BE2C (cell line): Measurements from ENCODE around the gene GPR25.

Source experiments
- DNase-seq: peaks from one replicate; pipeline ENCODE4 v3.0.0-alpha.2; 2020
- H3K27me3 ChIP-seq: fragments of 250-450 bp; sonication (Bioruptor Pico); 2 replicates; pipeline ENCODE4 v1.5.1; 2020; ENCODE audit warnings: mild to moderate bottlenecking
- H3K36me3 ChIP-seq: fragments of 250-450 bp; sonication (Bioruptor Pico); 2 replicates; pipeline ENCODE4 v1.5.1; 2020; ENCODE audit warnings: mild to moderate bottlenecking
- H3K4me1 ChIP-seq: fragments of 250-450 bp; sonication (Bioruptor Pico); 2 replicates; pipeline ENCODE4 v1.5.1; 2020
- H3K4me3 ChIP-seq: 2 replicates; pipeline ENCODE4 v1.5.1; 2011; ENCODE audit warnings: low read depth, low read length
- H3K9me3 ChIP-seq: fragments of 250-450 bp; sonication (Bioruptor Pico); 2 replicates; pipeline ENCODE4 v1.5.1; 2020
- TF ChIP-seq, protein P1 (sequence below): IDR thresholded peaks from 2 replicates; pipeline ENCODE4 v1.5.1; 2012; ENCODE audit warnings: mild to moderate bottlenecking, low read depth, low read length

GPR25 gene

DNA sequence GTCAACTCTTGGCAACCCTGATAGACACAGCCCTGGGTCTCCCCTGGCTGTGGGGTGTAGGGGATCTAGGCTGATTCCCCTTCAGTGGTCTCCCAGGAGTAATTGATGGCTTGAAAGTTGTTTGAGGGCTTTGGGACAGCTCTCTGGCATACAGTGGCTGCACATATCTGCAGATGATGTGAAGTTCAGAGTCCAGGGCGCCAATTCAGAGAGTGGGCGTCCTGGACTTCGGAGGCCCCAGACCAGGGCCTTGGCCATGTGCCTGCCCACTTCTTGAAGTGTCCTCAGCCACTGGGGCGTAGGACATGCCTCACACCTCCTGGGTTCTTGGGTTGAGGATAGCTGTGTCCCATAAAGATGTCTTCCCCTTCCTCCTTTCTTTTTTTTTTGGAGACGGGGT is 24.5 kb downstream of the GPR25 start:
- Histone ChIP-seq H3K27me3 (no peaks in the 10 kb centered on the region; the same call in 1 of the 2 replicates), H3K36me3 (no peaks in the 10 kb centered on the region), H3K4me1 (no peaks in the 10 kb centered on the region), H3K4me3 (no peak overlapping the region), H3K9me3 (no peaks in the 10 kb centered on the region)
- TF ChIP-seq, protein P1, sequence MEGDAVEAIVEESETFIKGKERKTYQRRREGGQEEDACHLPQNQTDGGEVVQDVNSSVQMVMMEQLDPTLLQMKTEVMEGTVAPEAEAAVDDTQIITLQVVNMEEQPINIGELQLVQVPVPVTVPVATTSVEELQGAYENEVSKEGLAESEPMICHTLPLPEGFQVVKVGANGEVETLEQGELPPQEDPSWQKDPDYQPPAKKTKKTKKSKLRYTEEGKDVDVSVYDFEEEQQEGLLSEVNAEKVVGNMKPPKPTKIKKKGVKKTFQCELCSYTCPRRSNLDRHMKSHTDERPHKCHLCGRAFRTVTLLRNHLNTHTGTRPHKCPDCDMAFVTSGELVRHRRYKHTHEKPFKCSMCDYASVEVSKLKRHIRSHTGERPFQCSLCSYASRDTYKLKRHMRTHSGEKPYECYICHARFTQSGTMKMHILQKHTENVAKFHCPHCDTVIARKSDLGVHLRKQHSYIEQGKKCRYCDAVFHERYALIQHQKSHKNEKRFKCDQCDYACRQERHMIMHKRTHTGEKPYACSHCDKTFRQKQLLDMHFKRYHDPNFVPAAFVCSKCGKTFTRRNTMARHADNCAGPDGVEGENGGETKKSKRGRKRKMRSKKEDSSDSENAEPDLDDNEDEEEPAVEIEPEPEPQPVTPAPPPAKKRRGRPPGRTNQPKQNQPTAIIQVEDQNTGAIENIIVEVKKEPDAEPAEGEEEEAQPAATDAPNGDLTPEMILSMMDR, result no peak
- DNase-seq, result no peak

DNA sequence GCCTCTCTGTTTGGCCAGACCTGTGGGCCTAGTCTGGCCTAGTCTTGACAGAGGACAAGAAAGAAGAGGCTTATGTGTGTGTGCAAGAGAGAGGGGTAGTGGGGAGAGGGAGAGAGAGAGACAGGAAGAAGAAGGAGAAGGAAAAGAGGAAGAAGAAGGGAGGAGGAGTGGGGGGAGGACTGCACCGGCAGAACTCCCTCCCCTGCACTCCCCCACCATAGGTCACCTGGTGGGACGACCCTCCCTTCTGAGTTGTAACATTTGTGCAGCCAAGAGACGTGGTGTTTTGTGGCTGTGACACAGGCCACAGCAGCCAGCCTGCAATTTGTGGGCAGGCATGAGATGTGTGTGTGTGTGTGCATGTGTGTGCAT is 26.2 kb downstream of the GPR25 start:
- TF ChIP-seq, protein P1, result no peak
- DNase-seq, result no peak
- Histone ChIP-seq H3K36me3 (no peaks in the 10 kb centered on the region), H3K27me3 (no peaks in the 10 kb centered on the region), H3K9me3 (no peaks in the 10 kb centered on the region), H3K4me1 (no peaks in the 10 kb centered on the region), H3K4me3 (no peak overlapping the region)

DNA sequence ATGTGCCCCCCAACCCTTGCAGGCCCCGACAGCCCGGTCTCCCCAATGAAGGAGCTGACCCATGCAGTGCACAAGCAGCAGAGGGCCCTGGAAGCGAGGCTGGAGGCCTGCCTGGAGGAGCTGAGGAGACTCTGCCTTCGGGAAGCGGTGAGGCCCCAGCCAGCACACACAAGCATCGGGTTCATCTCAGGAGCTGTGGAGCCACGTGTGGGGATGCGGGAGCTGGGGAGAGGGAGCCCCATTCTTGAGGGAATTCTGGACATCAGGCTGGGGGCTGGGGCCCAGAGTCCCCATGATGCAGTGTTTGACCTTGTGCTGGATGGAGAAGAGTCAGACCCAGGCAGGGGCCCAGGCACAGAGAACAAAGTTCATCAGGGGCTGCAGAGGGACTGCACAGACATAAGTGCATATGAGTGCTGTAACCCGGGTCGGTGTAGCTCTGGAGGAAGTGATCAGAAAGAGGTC is 26.7 kb downstream of the GPR25 start:
- H3K36me3 ChIP-seq, result no peaks in the 10 kb centered on the region

DNA sequence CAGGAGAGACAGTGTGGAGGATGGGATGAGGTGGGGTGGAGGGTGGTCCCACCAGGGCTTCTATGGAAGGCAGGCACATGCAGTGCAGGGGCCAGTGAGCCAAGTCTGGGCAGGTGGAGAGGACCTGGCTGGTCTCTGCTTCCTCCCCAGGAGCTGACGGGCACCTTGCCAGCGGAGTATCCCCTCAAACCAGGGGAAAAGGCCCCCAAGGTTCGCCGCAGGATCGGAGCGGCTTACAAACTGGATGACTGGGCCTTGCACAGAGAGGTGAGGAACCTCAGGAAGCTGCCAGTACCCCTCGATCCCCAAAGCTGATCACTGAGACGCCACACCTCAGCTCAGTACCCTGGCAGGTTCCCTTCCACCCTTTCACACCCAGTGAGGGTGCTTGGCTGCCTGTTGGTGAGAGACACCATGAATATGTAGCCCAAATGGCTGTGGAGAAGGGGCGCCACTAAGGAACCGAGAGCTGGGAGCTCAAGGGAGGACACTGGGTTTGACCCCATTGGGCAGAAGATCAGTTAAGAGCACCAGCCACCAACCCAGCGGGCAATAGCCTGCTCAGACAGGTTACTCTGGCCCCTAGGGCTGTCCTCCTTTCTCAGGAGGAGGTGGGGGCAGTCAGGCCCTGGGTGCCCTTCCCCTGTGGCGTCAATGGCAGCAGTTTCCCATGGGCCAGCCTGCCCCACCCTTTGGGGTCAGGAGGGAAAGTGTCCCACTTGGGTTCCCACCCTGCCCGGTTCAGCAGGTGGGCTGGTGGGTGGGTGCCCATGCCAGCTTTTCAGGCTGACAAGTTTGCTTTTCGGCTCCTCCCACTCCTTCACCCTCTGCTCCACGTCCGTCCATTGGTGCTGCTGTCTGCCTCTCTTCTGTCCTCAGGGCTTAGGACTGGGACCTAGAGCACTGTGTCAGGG is 27.4 kb downstream of the GPR25 start:
- Histone ChIP-seq H3K27me3 (no peaks in the 10 kb centered on the region), H3K4me3 (no peak overlapping the region), H3K4me1 (no peaks in the 10 kb centered on the region), H3K36me3 (no peaks in the 10 kb centered on the region), H3K9me3 (no peaks in the 10 kb centered on the region)
- no peak for DNase-seq
- TF ChIP-seq, protein P1, result no peak

More for the DNA sequence above, 26.7 kb downstream of the GPR25 start:
- DNase-seq, result no peak
- H3K27me3 ChIP-seq, result no peaks in the 10 kb centered on the region
- TF ChIP-seq, protein P1, result no peak
- H3K4me3 ChIP-seq, result no peak overlapping the region
- H3K4me1 ChIP-seq, result no peaks in the 10 kb centered on the region
- H3K9me3 ChIP-seq, result no peaks in the 10 kb centered on the region

DNA sequence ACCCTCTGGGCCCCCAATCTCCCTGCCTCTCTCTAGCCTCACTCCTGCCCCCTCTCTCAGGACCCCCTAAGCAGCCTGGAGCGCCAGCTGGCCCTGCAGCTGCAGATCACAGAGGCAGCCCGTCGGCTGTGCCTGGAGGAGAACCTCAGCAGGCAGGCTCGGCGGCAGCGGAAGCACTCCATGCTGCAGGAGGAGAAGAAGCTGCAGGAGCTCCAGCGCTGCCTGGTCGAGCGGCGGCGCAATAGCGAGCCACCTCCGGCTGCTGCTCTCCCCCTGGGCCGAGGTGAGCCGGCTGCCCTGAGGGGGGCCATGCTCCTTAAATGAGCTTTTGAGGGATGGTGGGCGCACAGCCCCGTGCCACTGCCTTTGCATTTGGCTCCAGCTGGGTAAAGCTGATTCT is 28.1 kb downstream of the GPR25 start:
- no peaks in the 10 kb centered on the region for H3K27me3 ChIP-seq
- H3K4me3 ChIP-seq, result no peak overlapping the region
- H3K4me1 ChIP-seq, result no peaks in the 10 kb centered on the region
- H3K36me3 ChIP-seq, result no peaks in the 10 kb centered on the region
- TF ChIP-seq, protein P1, result no peak
- DNase-seq, result no peak
- H3K9me3 ChIP-seq, result no peaks in the 10 kb centered on the region

DNA sequence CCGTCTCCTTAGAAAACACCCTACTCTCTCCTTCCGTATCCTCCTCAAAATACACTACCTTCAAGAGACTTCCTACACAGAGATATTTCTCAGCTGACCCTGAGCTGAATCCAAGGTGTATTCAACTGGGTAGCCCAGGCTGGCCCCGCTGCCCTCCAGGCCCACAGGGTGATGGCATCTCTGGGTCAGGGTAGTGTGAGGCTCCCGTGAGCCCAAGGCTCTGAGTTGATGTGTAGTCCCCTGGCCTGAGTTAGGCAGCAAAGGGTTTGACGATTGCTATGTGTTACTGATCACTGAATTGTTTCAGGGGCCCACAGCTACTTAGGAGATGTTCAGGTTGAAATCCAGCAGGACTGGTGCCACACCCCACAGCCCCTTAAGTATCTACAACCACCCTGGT is 28.6 kb downstream of the GPR25 start:
- no peaks in the 10 kb centered on the region for H3K9me3 ChIP-seq
- no peak overlapping the region for H3K4me3 ChIP-seq
- H3K4me1 ChIP-seq, result no peaks in the 10 kb centered on the region
- H3K36me3 ChIP-seq, result no peaks in the 10 kb centered on the region
- DNase-seq, result no peak
- TF ChIP-seq, protein P1, result no peak
- no peaks in the 10 kb centered on the region for H3K27me3 ChIP-seq
